ENCODE measurements around the gene KCNK10.

DNA sequence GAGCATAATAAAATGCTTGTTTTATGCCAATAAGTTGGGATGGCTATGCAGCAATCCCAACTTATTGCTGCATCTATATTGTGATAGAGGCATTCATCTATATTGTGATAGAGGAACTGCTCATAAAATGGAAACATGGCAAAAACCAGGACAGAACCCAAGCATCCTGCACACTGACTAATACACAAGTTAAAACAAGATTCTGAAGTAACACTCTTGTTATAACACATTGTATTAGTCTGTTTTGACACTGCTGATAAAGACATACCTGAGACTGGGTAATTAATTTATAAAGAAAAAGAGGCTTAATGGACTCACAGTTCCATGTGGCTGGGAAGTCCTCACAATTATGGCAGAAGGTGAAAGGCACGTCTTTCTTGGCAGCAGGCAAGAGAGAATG, 36.8 kb downstream of the KCNK10 start:
- no peak for TF ChIP-seq CTCF (IDR thresholded peaks at IDR 0.05)
- no peak for TF ChIP-seq EZH2 (IDR thresholded peaks at IDR 0.05; ENCODE audit: borderline replicate concordance, insufficient read depth, low read depth, low read length, poor library complexity, severe bottlenecking)
